ENCODE measurements around the gene TCF7L1.

DNA sequence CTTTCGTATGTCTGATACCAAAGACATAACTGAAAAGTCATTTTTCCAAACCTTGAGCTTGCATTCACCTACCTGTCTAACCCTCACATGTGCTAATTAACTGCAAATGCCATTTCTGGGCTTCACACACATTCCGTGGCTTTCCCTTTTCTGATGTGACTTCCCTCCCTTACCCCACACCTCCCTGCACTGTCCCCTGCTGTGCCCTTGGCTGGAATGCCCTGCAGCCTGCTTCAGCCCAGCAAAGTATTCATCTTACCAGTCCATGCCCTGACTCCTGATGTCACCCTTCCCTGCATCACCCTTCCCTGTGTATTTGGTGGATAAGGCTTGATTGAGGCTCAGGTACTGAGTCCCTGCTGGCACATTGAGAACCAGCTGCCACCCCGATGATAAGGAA is 209.0 kb downstream of the TCF7L1 start:
- TF ChIP-seq, protein P1, sequence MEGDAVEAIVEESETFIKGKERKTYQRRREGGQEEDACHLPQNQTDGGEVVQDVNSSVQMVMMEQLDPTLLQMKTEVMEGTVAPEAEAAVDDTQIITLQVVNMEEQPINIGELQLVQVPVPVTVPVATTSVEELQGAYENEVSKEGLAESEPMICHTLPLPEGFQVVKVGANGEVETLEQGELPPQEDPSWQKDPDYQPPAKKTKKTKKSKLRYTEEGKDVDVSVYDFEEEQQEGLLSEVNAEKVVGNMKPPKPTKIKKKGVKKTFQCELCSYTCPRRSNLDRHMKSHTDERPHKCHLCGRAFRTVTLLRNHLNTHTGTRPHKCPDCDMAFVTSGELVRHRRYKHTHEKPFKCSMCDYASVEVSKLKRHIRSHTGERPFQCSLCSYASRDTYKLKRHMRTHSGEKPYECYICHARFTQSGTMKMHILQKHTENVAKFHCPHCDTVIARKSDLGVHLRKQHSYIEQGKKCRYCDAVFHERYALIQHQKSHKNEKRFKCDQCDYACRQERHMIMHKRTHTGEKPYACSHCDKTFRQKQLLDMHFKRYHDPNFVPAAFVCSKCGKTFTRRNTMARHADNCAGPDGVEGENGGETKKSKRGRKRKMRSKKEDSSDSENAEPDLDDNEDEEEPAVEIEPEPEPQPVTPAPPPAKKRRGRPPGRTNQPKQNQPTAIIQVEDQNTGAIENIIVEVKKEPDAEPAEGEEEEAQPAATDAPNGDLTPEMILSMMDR (IDR thresholded peaks at IDR 0.05; ENCODE audit: low read depth, low read length) = no peak
- TF ChIP-seq EZH2phosphoT487 (IDR thresholded peaks at IDR 0.05; ENCODE audit: low read depth) = no peak
